8988T (cell line): ENCODE measurements around the gene BBX.
"Not testable (repeated sequence)": the region's sequence is repeated elsewhere in the genome, so short reads cannot be mapped to it uniquely, and the experiment has no call there.

Experiments
- DNase-seq: peaks from one replicate; pipeline ENCODE4 v3.0.0; 2011

The BBX gene

GRCh38 chr3:107810171-107811071 lies 287.7 kb downstream of the BBX start:
- no peak for DNase-seq

DNA sequence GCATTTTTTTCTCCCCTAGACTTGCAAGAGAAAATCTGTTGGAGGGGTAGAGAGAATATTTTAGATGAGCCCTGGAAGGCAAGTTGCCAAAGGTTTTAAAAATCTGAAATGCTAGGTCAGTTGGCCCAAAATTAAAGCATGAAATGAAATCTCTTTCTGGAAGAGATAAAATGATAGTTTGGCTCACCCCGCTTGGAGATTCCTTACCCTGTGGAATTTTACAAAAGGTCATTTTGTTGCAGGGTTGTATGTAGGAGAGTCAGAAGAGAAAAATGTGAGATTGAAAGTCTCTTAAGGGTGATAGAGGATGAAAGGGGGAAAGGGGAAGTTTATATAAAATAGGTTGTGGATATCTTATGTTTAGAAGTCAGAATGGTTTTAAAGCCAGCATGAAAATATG lies 290.3 kb downstream of the BBX start:
- DNase-seq: no peak

DNA sequence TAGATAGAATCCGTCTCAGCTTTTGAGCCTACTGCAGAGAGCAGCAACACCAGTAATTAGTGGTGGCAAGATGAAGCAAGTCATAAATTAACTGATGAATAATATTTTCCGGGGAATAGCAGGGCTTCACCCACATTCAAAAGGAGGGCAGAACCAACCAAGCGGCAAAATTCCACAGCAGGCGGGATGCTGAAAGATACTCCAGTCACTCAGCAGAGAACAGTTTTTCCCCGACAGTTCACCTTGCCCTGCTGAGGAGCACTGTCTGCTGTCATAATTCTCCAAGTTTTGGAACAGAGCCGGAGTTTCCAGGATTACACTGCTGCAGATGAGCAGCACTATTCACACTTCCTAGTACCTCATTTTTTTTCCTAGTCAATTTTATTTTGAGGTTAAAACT lies 293.3 kb downstream of the BBX start:
- no peak for DNase-seq

- no peak for DNase-seq
Measured at GRCh38 chr3:107817076-107817475, 294.3 kb downstream of the BBX start.

DNA sequence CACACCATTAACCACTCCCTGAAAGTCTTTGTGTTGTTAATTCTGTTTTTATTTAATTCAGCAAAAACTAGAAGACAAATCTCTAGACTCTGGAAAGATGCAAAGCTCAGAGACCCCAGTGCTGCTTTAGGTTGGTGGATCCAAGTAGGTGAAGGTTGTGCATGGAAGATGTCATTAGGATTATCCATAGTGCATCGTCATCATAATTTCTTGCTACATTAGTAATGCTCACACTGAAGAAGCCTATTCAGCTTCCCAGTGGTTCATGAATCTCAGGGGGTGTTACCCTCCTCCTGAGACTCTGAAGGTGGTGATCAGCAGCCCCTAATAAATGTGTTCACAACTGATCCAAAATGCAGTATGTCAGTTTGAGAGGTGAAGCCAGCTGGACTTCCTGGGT lies 295.3 kb downstream of the BBX start:
- DNase-seq: no peak

GRCh38 chr3:107819656-107820055 lies 296.9 kb downstream of the BBX start:
- DNase-seq: no peak

GRCh38 chr3:107822308-107822707 lies 299.5 kb downstream of the BBX start:
- no peak for DNase-seq

DNA sequence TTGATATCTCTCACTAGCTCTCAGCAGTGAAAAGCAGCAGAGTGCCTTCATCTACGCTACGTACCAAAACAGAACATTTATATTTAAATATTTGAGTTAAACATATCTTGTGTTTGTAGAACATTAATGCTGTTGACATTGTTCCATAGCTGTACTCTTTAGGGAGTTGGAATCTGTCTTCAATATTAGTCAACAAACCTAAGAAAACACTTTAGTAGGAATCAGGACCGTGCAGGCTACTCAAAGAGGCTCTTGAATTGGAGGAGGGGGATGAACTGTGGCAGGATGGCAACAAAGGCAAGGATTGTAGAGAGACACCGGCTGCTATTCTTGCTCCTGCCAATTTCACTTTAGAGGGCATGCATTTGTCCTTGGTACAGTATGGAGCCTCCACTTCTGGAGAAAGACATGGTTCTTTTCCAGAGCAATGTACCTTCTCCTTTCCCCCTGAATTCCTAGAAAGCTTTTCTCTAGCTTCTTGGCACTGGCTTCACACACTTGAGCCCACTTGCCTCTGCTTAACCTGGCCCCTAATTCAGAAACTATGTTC lies 302.1 kb downstream of the BBX start:
- DNase-seq: no peak

GRCh38 chr3:107825556-107825955 lies 302.8 kb downstream of the BBX start:
- no peak for DNase-seq

- no peak for DNase-seq
Measured at GRCh38 chr3:107826727-107827126, 304.0 kb downstream of the BBX start.

DNA sequence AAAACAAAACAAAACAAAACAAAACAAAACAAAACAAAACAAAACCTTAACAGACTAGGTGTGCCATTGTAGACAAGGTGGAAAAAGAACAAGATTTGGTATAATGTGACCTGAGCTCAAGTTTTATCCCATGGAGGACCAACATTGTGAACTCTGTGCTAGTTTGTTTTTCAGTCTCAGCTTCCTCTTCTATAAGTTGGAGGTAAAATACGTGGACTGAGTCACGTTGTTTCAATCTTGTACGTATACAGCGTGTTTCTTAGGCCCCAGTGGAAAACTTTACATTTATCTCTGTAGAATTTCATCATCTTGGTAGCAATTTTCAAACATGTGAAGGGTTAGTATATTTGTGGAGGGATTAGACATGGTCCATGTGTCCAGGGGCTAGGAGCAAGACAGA lies 306.4 kb downstream of the BBX start:
- DNase-seq: no peak

- no peak for DNase-seq
Measured at GRCh38 chr3:107831590-107831989, 308.8 kb downstream of the BBX start.

GRCh38 chr3:107833043-107833442 lies 310.3 kb downstream of the BBX start:
- DNase-seq: no peak

GRCh38 chr3:107833722-107834416 lies 311.1 kb downstream of the BBX start:
- DNase-seq: no peak

- DNase-seq: not testable (repeated sequence)
Measured at GRCh38 chr3:107835001-107835400, 312.2 kb downstream of the BBX start.

DNA sequence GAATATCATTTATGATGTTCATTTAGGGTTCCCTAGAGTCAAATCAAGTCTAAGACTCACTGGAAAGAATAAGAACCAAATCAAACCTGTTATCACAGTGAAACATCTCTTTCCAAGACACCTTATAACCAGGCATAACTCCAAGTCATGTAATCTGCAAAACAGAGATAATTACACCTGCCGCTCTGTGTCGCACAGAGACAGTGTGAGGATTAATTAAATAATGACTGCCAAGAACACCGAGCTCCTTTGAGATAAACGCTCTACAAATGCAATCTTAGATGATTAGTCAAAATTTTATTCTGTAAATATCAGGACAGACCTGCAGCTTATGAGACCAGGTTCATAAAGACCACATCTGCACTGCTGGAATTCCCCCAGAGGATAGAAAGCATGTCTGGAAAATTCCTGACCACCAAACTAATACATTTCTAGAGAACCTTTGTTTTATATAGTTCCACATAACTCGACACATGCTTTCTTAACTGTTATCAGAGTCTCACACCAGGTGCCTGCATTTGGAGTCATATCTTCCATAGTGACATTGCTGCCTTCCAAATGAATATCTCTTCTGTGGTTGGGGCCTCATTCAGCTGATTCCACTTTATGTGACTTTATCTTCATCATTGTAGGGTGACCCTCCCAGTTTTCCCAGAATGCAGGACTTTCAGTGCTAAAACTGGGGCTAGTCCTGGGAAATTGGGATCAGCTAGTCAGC lies 315.3 kb downstream of the BBX start:
- DNase-seq: no peak

DNA sequence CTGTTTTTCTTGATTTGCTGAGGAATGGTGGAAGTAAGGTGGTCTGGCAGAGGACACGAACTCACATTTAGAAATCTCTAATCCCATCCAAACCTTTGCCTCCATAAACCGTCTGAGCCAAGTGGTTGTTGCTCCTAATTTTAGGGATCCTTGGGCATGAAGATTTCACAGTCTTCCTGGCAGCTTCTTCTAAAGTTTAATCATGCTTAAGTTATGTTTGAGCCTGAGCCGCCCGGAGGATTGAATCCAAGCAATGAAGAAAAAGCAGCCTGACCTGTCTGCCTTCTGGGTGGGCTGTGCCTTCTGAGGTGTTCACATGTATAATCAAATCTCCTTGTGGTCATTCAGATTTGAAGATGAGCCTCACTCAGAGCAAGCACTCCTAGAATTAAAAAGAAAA lies 319.1 kb downstream of the BBX start:
- no peak for DNase-seq

- DNase-seq: no peak
Measured at GRCh38 chr3:107842940-107843339, 320.2 kb downstream of the BBX start.

GRCh38 chr3:107845380-107846278 lies 322.9 kb downstream of the BBX start:
- DNase-seq: no peak

GRCh38 chr3:107846279-107846852 lies 323.6 kb downstream of the BBX start:
- peak; percentile 33 for DNase-seq

- DNase-seq: no peak
Measured at GRCh38 chr3:107847791-107848190, 325.0 kb downstream of the BBX start.

- no peak for DNase-seq
Measured at GRCh38 chr3:107848351-107848915, 325.7 kb downstream of the BBX start.
